ENCODE results near the gene SC5D. TPM values are rescaled to one million over a fixed set of nuclear protein-coding genes. Genes with fewer than 3 reads are reported as not detected.

Gene SC5D
- total RNA-seq, 1 experiment from 2014 or later: 34.7 TPM

DNA sequence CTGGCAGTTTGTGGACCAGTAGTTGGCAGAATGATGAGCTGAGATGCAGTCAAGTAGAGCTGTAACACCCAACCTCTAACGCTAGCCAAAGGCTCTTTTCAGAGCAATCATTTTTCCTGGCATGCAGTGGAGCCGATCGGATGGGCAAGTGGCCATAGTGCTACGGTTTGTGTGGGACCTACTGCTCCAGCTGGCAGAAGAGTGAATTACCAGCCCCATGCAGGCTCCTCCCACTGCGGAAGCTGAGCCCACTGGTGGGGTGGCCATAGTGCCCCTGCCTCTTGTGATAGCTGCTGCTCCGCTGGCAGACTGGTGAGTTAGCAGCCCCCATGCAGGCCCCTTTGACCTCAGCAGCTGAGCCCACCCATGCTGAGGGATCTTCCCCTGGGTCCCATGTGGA, 27.0 kb upstream of the SC5D start:
- intact Hi-C loops (cut with micrococcal nuclease; ENCODE audit: unreplicated experiment): no loop called here
- Mint-ChIP-seq H3K27me3 (ENCODE audit: unreplicated experiment) (peaks cover 83% of the 10 kb centered on the region), H3K9me3 (ENCODE audit: low read depth, unreplicated experiment) (peaks cover 4% of the 10 kb centered on the region), H3K27ac (ENCODE audit: unreplicated experiment) (no peak overlapping the region), H3K36me3 (ENCODE audit: insufficient read depth, unreplicated experiment) (no peaks in the 10 kb centered on the region), H3K4me1 (ENCODE audit: low read depth, unreplicated experiment) (no peaks in the 10 kb centered on the region), H3K4me3 (ENCODE audit: low read depth, unreplicated experiment) (no peak overlapping the region)
- TF ChIP-seq, protein P1, sequence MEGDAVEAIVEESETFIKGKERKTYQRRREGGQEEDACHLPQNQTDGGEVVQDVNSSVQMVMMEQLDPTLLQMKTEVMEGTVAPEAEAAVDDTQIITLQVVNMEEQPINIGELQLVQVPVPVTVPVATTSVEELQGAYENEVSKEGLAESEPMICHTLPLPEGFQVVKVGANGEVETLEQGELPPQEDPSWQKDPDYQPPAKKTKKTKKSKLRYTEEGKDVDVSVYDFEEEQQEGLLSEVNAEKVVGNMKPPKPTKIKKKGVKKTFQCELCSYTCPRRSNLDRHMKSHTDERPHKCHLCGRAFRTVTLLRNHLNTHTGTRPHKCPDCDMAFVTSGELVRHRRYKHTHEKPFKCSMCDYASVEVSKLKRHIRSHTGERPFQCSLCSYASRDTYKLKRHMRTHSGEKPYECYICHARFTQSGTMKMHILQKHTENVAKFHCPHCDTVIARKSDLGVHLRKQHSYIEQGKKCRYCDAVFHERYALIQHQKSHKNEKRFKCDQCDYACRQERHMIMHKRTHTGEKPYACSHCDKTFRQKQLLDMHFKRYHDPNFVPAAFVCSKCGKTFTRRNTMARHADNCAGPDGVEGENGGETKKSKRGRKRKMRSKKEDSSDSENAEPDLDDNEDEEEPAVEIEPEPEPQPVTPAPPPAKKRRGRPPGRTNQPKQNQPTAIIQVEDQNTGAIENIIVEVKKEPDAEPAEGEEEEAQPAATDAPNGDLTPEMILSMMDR (IDR thresholded peaks at IDR 0.05; ENCODE audit: unreplicated experiment): no peak
- DNase-seq: no peak
- no TSS peak for BruUV-seq (replicated peaks)
- CTCF ChIA-PET: no interaction called here

DNA sequence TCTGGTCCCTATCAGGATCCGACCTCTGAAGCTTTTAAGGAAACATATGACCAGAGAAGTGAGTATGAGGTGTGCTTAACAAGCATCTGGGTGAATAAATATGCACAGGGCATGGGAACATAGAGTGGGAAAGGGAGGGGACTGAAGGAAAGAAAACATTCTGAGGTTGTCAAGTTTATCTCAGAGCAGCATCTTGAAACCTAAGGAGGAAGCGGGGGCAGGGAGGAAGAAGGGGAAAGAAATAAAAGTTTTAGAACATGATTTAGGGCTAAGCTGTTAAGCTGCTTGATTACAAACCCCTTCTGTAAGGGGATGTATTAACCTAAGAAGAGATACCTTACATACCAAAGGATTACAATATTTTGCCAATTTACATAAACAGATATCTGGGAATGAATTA, 24.0 kb upstream of the SC5D start:
- TF ChIP-seq, protein P1 (IDR thresholded peaks at IDR 0.05; ENCODE audit: unreplicated experiment): no peak
- H3K4me3 Mint-ChIP-seq (ENCODE audit: low read depth, unreplicated experiment): no peak overlapping the region
- no peaks in the 10 kb centered on the region for H3K36me3 Mint-ChIP-seq (ENCODE audit: insufficient read depth, unreplicated experiment)
- no peak for DNase-seq
- CTCF ChIA-PET: no interaction called here
- no peaks in the 10 kb centered on the region for H3K9me3 Mint-ChIP-seq (ENCODE audit: low read depth, unreplicated experiment)
- H3K27ac Mint-ChIP-seq (ENCODE audit: unreplicated experiment): no peak overlapping the region
- intact Hi-C loops (cut with micrococcal nuclease; ENCODE audit: unreplicated experiment): no loop called here
- no TSS peak for BruUV-seq (replicated peaks)
- H3K4me1 Mint-ChIP-seq (ENCODE audit: low read depth, unreplicated experiment): no peaks in the 10 kb centered on the region
- peaks cover 73% of the 10 kb centered on the region for H3K27me3 Mint-ChIP-seq (ENCODE audit: unreplicated experiment)

DNA sequence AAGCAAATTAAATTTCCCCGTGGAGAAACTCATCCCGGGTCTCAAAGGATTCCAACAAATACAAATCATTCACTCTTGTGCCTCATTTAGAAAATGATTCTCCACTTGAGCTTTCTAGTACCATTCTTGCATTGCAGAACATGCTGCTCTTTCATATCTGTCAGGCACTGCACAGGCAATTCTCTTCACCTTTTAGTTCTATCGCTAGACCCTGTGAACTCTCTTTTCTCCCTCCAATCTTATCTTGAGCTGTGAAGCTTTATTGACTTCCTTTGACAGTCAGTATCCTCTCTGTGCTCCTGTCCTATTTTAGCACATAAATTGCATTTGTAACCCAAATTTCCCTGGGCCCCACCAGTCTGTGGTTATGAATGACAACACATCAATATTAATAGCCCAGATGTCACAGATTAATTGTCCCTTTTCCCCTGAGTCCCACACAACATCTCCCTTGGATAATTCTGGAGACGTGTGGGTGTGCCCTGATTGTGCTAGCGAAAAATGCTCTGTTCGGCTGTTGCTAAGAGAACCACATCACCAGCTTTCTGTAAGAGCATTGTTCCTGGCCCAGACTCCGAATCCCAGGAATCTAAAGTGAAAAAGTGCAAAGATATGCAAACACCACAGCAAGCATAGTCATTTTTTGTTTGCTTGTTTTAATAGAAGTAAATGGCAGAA, 22.4 kb upstream of the SC5D start:
- H3K9me3 Mint-ChIP-seq (ENCODE audit: low read depth, unreplicated experiment): no peaks in the 10 kb centered on the region
- no TSS peak for BruUV-seq (replicated peaks)
- TF ChIP-seq, protein P1 (IDR thresholded peaks at IDR 0.05; ENCODE audit: unreplicated experiment): no peak
- intact Hi-C loops (cut with micrococcal nuclease; ENCODE audit: unreplicated experiment): no loop called here
- H3K27ac Mint-ChIP-seq (ENCODE audit: unreplicated experiment): no peak overlapping the region
- no peak overlapping the region for H3K4me3 Mint-ChIP-seq (ENCODE audit: low read depth, unreplicated experiment)
- H3K27me3 Mint-ChIP-seq (ENCODE audit: unreplicated experiment): peaks cover 71% of the 10 kb centered on the region
- DNase-seq: no peak
- no peaks in the 10 kb centered on the region for H3K4me1 Mint-ChIP-seq (ENCODE audit: low read depth, unreplicated experiment)
- CTCF ChIA-PET: no interaction called here
- no peaks in the 10 kb centered on the region for H3K36me3 Mint-ChIP-seq (ENCODE audit: insufficient read depth, unreplicated experiment)

DNA sequence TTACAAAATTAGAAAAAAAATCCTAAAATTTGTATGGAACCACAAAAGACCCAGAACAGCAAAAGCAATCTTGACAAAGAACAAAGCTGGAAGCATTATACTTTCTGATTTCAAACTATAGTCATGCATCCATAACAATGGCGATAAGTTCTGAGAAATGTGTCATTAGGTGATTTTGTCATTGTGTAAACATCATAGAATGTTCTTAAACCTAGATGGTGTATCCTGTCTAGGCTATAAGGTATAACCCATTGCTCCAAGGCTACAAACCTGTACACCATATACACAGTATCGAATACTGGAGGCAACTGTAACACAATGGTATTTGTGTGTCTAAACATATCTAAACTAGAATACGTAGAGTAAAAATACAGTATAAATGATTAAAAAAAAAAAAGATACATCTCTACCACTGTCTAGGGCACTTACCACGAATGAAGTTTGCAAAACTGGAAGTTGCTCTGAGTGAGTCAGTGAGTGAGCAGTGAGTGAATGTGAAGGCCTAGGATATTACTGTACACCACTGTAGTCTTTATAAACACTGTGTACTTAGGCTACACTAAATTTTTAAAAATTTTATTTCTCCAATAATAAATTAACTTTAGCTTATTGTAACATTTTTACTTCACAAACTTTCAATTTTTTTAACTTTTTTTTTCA, 18.1 kb upstream of the SC5D start:
- intact Hi-C loops (cut with micrococcal nuclease; ENCODE audit: unreplicated experiment): no loop called here
- no TSS peak for BruUV-seq (replicated peaks)
- H3K27ac Mint-ChIP-seq (ENCODE audit: unreplicated experiment): no peak overlapping the region

More for the DNA sequence above, 18.1 kb upstream of the SC5D start:
- no peaks in the 10 kb centered on the region for H3K4me1 Mint-ChIP-seq (ENCODE audit: low read depth, unreplicated experiment)
- TF ChIP-seq, protein P1 (IDR thresholded peaks at IDR 0.05; ENCODE audit: unreplicated experiment): no peak
- CTCF ChIA-PET: no interaction called here
- DNase-seq: no peak
- H3K27me3 Mint-ChIP-seq (ENCODE audit: unreplicated experiment): peaks cover 50% of the 10 kb centered on the region
- no peak overlapping the region for H3K4me3 Mint-ChIP-seq (ENCODE audit: low read depth, unreplicated experiment)
- H3K36me3 Mint-ChIP-seq (ENCODE audit: insufficient read depth, unreplicated experiment): no peaks in the 10 kb centered on the region
- H3K9me3 Mint-ChIP-seq (ENCODE audit: low read depth, unreplicated experiment): peaks cover 3% of the 10 kb centered on the region
